Gastrocnemius medialis (tissue), 4 donors: ENCODE data around the gene CHTF18. TPM values are rescaled to one million over a fixed set of nuclear protein-coding genes. Genes with fewer than 3 reads are reported as not detected.

ENCODE experiments used
- ATAC-seq, 2 donors: fragments of 150-250 bp; one replicate each; pipeline ENCODE4 v1.9.1; 2016
- DNase-seq, 2 donors: peaks; one replicate each; pipeline ENCODE4 v3.0.0-alpha.2; 2019
- H3K27ac ChIP-seq, 4 donors: fragments of 200-600 bp; sonication (generic); 1 replicate in 1 of 4; 2 replicates in 3 of 4; pipeline ENCODE4 v1.5.1; 2016 to 2018; ENCODE audit warnings: mild to moderate bottlenecking in 2 of 4, moderate library complexity in 1 of 4
- H3K27me3 ChIP-seq, 3 donors: fragments of 200-600 bp; sonication (generic) in 2 of 3; 1 replicate in 1 of 3; 2 replicates in 2 of 3; pipeline versions ENCODE4 v1.5.1 to v1.6.0; 2016 to 2019; ENCODE audit warnings: mild to moderate bottlenecking in 1 of 3, moderate library complexity in 1 of 3
- H3K36me3 ChIP-seq, 2 donors: fragments of 200-600 bp; sonication (generic) in 1 of 2; one replicate each; pipeline ENCODE4 v1.5.1; 2017 to 2018
- H3K4me1 ChIP-seq, 2 donors: fragments of 200-600 bp; sonication (generic) in 1 of 2; one replicate each; pipeline ENCODE4 v1.5.1; 2016 to 2017; ENCODE audit warnings: mild to moderate bottlenecking in 2 of 2
- H3K4me3 ChIP-seq, 4 donors: fragments of 200-600 bp; sonication (generic) in 3 of 4; 1 replicate in 1 of 4; 2 replicates in 3 of 4; pipeline ENCODE4 v1.5.1; 2016 to 2019; ENCODE audit warnings: mild to moderate bottlenecking in 2 of 4
- H3K9me3 ChIP-seq, 3 donors: fragments of 200-600 bp; sonication (generic) in 2 of 3; 1 replicate in 1 of 3; 2 replicates in 2 of 3; pipeline ENCODE4 v1.5.1; 2016 to 2019
- POLR2A ChIP-seq, 2 donors: fragments of 450-650 bp; IDR thresholded peaks; one replicate each; pipeline ENCODE4 v1.6.1; 2017; ENCODE audit warnings: antibody characterized with exemption in 2 of 2, mild to moderate bottlenecking in 2 of 2, moderate library complexity in 2 of 2
- in situ Hi-C, 4 donors: fragments of 200-750 bp; cut with MboI; loops; one replicate each; pipeline versions ENCODE4 v1.15.0 to v1.8.0; 2017; ENCODE audit warnings: low sequenced_read_pairs in 4 of 4
- intact Hi-C: fragments of 100-400 bp; cut with DNase I; formaldehyde crosslinking; loops from one replicate; pipeline ENCODE4 v1.15.1; 2023; ENCODE audit warnings: low total_unique reads
- total RNA-seq, 4 donors: library from RNA; depleted of rRNA; stranded (reverse); fragments of >200 nt; gene quantifications; one replicate each; pipeline versions ENCODE4 v1.1.0 to v1.2.3, GENCODE V29; 2016
- TF ChIP-seq, protein P1 (sequence below), 5 experiments: fragments of 450-650 bp in 3 of 5; fragments of 200-600 bp in 2 of 5; sonication (generic) in 2 of 5; IDR thresholded peaks in 4 of 5; conservative IDR thresholded peaks in 1 of 5; 1 replicate in 4 of 5; 2 replicates in 1 of 5; pipeline ENCODE4 v1.5.1; 2016 to 2019; ENCODE audit warnings: antibody characterized with exemption in 5 of 5, mild to moderate bottlenecking in 3 of 5, moderate library complexity in 3 of 5

The CHTF18 gene
- total RNA-seq, 4 donors from 2014 or later: 0.44 to 5.8 (median 3.1) TPM

DNA sequence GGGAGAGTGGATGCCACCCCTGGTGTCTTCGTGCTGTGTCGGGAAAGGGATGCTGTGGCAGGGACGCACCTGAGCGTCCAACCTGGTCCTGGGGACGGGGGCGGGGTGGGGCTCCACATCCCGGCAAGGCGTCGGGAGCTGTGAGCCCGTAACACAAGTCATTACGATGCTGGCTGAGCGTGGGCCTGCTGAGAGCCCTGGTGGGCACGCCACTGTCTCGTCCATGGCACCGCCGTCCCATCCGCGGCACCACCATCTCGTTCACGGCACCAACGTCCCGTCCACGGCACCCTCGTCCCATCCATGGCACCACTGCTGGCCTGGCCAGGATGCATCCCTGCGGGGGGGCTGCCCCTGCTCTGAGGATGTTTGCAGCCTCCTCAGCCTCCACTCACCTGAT, 36.2 kb downstream of the CHTF18 start:
- Histone ChIP-seq H3K27ac (no peak overlapping the region), H3K36me3 (no peaks in the 10 kb centered on the region), H3K4me1 (no peaks in the 10 kb centered on the region), H3K27me3 (peaks cover 28 to 42% (median 32%) of the 10 kb centered on the region in 3 donors), H3K4me3 (no peak overlapping the region), H3K9me3 (no peaks in the 10 kb centered on the region)
- intact Hi-C loops: no loop called here
- ATAC-seq (no peak), DNase-seq (no peak)
- in situ Hi-C loops: loop anchor here in 1 of 4 donors (25.0 kb wide), 1 partner anchor 238 kb away; the partner anchor contains the start of gene SSTR5
- TF ChIP-seq POLR2A (IDR thresholded peaks at IDR 0.05): no peak
- TF ChIP-seq, protein P1, sequence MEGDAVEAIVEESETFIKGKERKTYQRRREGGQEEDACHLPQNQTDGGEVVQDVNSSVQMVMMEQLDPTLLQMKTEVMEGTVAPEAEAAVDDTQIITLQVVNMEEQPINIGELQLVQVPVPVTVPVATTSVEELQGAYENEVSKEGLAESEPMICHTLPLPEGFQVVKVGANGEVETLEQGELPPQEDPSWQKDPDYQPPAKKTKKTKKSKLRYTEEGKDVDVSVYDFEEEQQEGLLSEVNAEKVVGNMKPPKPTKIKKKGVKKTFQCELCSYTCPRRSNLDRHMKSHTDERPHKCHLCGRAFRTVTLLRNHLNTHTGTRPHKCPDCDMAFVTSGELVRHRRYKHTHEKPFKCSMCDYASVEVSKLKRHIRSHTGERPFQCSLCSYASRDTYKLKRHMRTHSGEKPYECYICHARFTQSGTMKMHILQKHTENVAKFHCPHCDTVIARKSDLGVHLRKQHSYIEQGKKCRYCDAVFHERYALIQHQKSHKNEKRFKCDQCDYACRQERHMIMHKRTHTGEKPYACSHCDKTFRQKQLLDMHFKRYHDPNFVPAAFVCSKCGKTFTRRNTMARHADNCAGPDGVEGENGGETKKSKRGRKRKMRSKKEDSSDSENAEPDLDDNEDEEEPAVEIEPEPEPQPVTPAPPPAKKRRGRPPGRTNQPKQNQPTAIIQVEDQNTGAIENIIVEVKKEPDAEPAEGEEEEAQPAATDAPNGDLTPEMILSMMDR (IDR thresholded peaks at IDR 0.05 in 4 of 5, conservative IDR thresholded peaks at IDR 0.05 in 1 of 5): no peak

DNA sequence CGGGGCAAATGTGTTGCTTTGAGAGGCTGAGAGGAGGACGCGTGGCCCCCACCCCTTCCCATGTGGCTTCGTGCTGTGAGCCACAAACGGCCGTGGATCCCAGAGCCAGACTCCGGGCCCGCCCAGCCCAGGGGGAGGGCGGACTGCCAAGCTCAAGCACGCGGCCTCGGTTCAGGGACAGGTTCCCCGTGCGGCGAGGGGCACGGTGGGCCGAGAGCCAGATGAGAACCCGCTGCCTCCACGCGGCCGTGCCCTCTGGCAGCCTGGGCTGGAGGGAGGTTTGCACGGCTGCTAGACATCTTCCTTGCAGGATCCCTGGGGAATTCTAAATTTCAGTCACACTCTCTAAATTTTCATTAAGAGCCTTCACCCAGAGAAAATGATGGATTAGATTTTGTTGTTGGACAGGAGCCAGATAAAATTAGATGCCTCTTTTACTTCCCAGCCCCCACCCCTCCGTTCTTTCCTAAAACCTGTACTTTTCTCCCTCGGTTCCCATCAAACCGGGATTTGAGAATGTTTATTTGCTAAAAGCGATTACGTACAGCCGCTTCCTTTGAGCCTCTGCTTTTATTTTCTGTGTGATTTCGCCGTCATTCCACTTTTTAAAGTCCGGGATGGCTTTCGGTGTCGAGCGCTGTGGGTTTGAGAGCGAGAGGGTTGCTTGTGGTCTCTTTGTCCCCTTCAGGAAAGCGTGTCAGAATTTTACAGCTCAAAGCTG, 37.1 kb downstream of the CHTF18 start:
- peak overlapping the region in 1 of 4 donors; percentile 0 for H3K4me3 ChIP-seq
- H3K27me3 ChIP-seq: peaks cover 19 to 42% (median 32%) of the 10 kb centered on the region in 3 donors
- DNase-seq (no peak), ATAC-seq (no peak)
- no peaks in the 10 kb centered on the region for H3K9me3 ChIP-seq
- H3K27ac ChIP-seq: no peak overlapping the region
- TF ChIP-seq, protein P1 (IDR thresholded peaks at IDR 0.05 in 4 of 5, conservative IDR thresholded peaks at IDR 0.05 in 1 of 5): no peak
- no peak for TF ChIP-seq POLR2A (IDR thresholded peaks at IDR 0.05)
- no peaks in the 10 kb centered on the region for H3K4me1 ChIP-seq
- in situ Hi-C loops (no loop called here), intact Hi-C loops (no loop called here)
- no peaks in the 10 kb centered on the region for H3K36me3 ChIP-seq

- Histone ChIP-seq H3K27ac (no peak overlapping the region), H3K36me3 (no peaks in the 10 kb centered on the region), H3K4me1 (no peaks in the 10 kb centered on the region), H3K4me3 (no peak overlapping the region), H3K27me3 (peaks cover 16 to 45% (median 33%) of the 10 kb centered on the region in 3 donors), H3K9me3 (no peaks in the 10 kb centered on the region)
- TF ChIP-seq POLR2A (IDR thresholded peaks at IDR 0.05): no peak
- TF ChIP-seq, protein P1 (IDR thresholded peaks at IDR 0.05 in 4 of 5, conservative IDR thresholded peaks at IDR 0.05 in 1 of 5): no peak
- DNase-seq: no peak
- no peak for ATAC-seq
- in situ Hi-C loops: no loop called here
- intact Hi-C loops: no loop called here
Observed at GRCh38 chr16:827513-827912, 39.1 kb downstream of the CHTF18 start.

DNA sequence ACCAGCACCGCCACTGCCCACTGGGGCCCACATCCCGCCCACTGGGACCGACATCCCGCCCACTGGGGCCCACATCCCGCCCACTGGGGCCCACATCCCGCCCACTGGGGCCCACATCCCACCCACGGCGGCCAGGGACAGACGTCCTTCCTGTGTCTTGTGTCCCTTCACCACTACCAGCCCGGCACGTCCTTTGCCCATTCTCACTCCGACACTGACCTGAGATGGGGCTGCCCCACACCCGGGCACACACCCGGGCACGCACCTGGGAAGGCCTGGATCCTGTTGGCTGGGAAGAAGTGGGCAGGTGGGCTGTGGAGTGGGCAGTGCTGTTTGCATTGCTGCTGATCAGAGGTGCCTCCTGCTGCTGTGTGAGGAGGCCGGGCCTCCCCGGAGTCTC, 40.5 kb downstream of the CHTF18 start:
- Histone ChIP-seq H3K4me1 (no peaks in the 10 kb centered on the region), H3K4me3 (no peak overlapping the region), H3K36me3 (no peaks in the 10 kb centered on the region), H3K27ac (no peak overlapping the region), H3K27me3 (peaks cover 23 to 45% (median 34%) of the 10 kb centered on the region in 3 donors), H3K9me3 (no peaks in the 10 kb centered on the region)
- ATAC-seq (no peak), DNase-seq (no peak)
- TF ChIP-seq, protein P1 (IDR thresholded peaks at IDR 0.05 in 4 of 5, conservative IDR thresholded peaks at IDR 0.05 in 1 of 5): no peak
- no peak for TF ChIP-seq POLR2A (IDR thresholded peaks at IDR 0.05)
- in situ Hi-C loops (no loop called here), intact Hi-C loops (no loop called here)
